ENCODE data around the gene PKHD1. TPM values are rescaled to one million over a fixed set of nuclear protein-coding genes. Genes with fewer than 3 reads are reported as not detected.

The PKHD1 gene
- total RNA-seq, 1 experiment from 2014 or later: 0.09 TPM

- H2AFZ ChIP-seq (ENCODE audit: low read length): no peak overlapping the region
- no peak overlapping the region for H3K27ac ChIP-seq (ENCODE audit: insufficient read length, low read depth, low read length)
- no peak for DNase-seq
- H2BK15ac ChIP-seq (ENCODE audit: low read depth, low read length): no peak overlapping the region
- H3K18ac ChIP-seq (ENCODE audit: insufficient read length, low read depth, low read length): no peak overlapping the region
- H3K23ac ChIP-seq (ENCODE audit: insufficient read length, low read depth, low read length): no peak overlapping the region
- no peak overlapping the region for H3K4ac ChIP-seq (ENCODE audit: low read depth, low read length)
- no peak overlapping the region for H3K56ac ChIP-seq (ENCODE audit: insufficient read length, low read depth, low read length)
- no peak for TF ChIP-seq CTCF (conservative IDR thresholded peaks at IDR 0.05)
- no peak overlapping the region for H4K8ac ChIP-seq (replicated peaks; ENCODE audit: insufficient read length, low read depth, low read length)
- H3K79me2 ChIP-seq (ENCODE audit: insufficient read depth, low read length): no peaks in the 10 kb centered on the region
- no peak overlapping the region for H2BK5ac ChIP-seq (ENCODE audit: insufficient read length, low read length)
- H4K20me1 ChIP-seq (ENCODE audit: control insufficient read depth, insufficient read depth, insufficient read length): no peaks in the 10 kb centered on the region
- no peak overlapping the region for H2BK120ac ChIP-seq (ENCODE audit: low read depth, low read length, poor library complexity, severe bottlenecking)
- H3K79me1 ChIP-seq (ENCODE audit: insufficient read depth, low read depth, low read length, poor library complexity, severe bottlenecking): no peaks in the 10 kb centered on the region
- no peak overlapping the region for H3K14ac ChIP-seq (ENCODE audit: insufficient read depth, low read length)
- no peaks in the 10 kb centered on the region for H3K27me3 ChIP-seq (ENCODE audit: insufficient read depth, low read length)
- no peak overlapping the region for H2AK5ac ChIP-seq (ENCODE audit: insufficient read length, low read length)
- Mint-ChIP-seq H3K4me3 (no peak overlapping the region), H3K4me1 (peaks cover 14 to 15% of the 10 kb centered on the region in 2 experiments), H3K36me3 (ENCODE audit: insufficient read depth in 1 of 3, low read depth in 3 of 3) (peaks cover 0 to 2% (median 0%) of the 10 kb centered on the region in 3 experiments; a peak in 3 of 7 replicates), H3K27ac (no peak overlapping the region; a peak in 1 of 7 replicates), H3K27me3 (ENCODE audit: low read depth) (peaks cover 2% of the 10 kb centered on the region; the same call in 1 of the 2 replicates), H3K9me3 (peaks cover 3% of the 10 kb centered on the region in 2 experiments; a peak in 3 of 5 replicates)
- H2BK20ac ChIP-seq (ENCODE audit: low read depth, low read length, poor library complexity, severe bottlenecking): no peak overlapping the region
- H3K9ac ChIP-seq (ENCODE audit: extremely low read depth, insufficient read length, low read length): no peak overlapping the region
- H3T11ph ChIP-seq (ENCODE audit: low read length): no peak overlapping the region
- no peaks in the 10 kb centered on the region; the same call in 1 of the 2 replicates for H3K4me1 ChIP-seq (ENCODE audit: insufficient read depth, low read length)
- H4K91ac ChIP-seq (ENCODE audit: insufficient read length, low read depth, low read length): no peak overlapping the region
- H4K5ac ChIP-seq (ENCODE audit: insufficient read length, low read depth, low read length): no peak overlapping the region
- H3K4me2 ChIP-seq (ENCODE audit: insufficient read depth, insufficient read length, low read length): no peak overlapping the region
- H3K9me3 ChIP-seq (ENCODE audit: control insufficient read depth, low read depth, low read length): no peaks in the 10 kb centered on the region
- no peak overlapping the region for H2BK12ac ChIP-seq (ENCODE audit: insufficient read length, low read depth, low read length)
- H3K23me2 ChIP-seq (ENCODE audit: insufficient read length, low read depth, low read length, poor library complexity, severe bottlenecking): no peaks in the 10 kb centered on the region
- WGBS (ENCODE audit: extremely low coverage, insufficient read length, low lambda C conversion rate): no CpG with 5 or more reads among the region's 2 CpGs
These were observed 21.8 kb upstream of the PKHD1 start for GRCh38 chr6:52109171-52109571.
